ENCODE results near the gene NFIX. TPM values are rescaled to one million over a fixed set of nuclear protein-coding genes. Genes with fewer than 3 reads are reported as not detected.

NFIX gene
- total RNA-seq, 1 donor from 2014 or later: 146 TPM

GRCh38 chr19:13052447-13053175 lies 57.3 kb downstream of the NFIX start:
- intact Hi-C loops (cut with DNase I): no loop called here
- H3K4me3 ChIP-seq: peak overlapping the region; percentile 30
- H3K27me3 ChIP-seq (ENCODE audit: low read depth): no peaks in the 10 kb centered on the region
- peaks cover 82% of the 10 kb centered on the region for H3K4me1 ChIP-seq
- peak overlapping the region; percentile 92 for H3K27ac ChIP-seq
- H3K9me3 ChIP-seq: no peaks in the 10 kb centered on the region
- ATAC-seq: no peak
- H3K36me3 ChIP-seq: no peaks in the 10 kb centered on the region
- no peak for TF ChIP-seq CTCF (IDR thresholded peaks at IDR 0.05)
- DNase-seq: peak; percentile 34

GRCh38 chr19:13053238-13053637 lies 58.0 kb downstream of the NFIX start:
- no peak for TF ChIP-seq CTCF (IDR thresholded peaks at IDR 0.05)
- intact Hi-C loops (cut with DNase I): no loop called here
- no peaks in the 10 kb centered on the region for H3K9me3 ChIP-seq
- ATAC-seq: no peak
- no peaks in the 10 kb centered on the region for H3K36me3 ChIP-seq
- H3K27ac ChIP-seq: peak overlapping the region; percentile 92
- no peak for DNase-seq
- H3K4me3 ChIP-seq: no peak overlapping the region
- H3K27me3 ChIP-seq (ENCODE audit: low read depth): no peaks in the 10 kb centered on the region
- H3K4me1 ChIP-seq: peaks cover 83% of the 10 kb centered on the region

GRCh38 chr19:13053761-13054625 lies 58.7 kb downstream of the NFIX start:
- H3K4me3 ChIP-seq: no peak overlapping the region

GRCh38 chr19:13054626-13055212 lies 59.4 kb downstream of the NFIX start:
- H3K4me1 ChIP-seq: peaks cover 96% of the 10 kb centered on the region
- no peaks in the 10 kb centered on the region for H3K9me3 ChIP-seq
- no peak for TF ChIP-seq CTCF (IDR thresholded peaks at IDR 0.05)
- H3K4me3 ChIP-seq: no peak overlapping the region
- no peaks in the 10 kb centered on the region for H3K36me3 ChIP-seq
- H3K27me3 ChIP-seq (ENCODE audit: low read depth): no peaks in the 10 kb centered on the region
- peak overlapping the region; percentile 92 for H3K27ac ChIP-seq
- DNase-seq: no peak
- no peak for ATAC-seq
- intact Hi-C loops (cut with DNase I): no loop called here

More at GRCh38 chr19:13053761-13054625, 58.7 kb downstream of the NFIX start:
- Histone ChIP-seq H3K27me3 (ENCODE audit: low read depth) (no peaks in the 10 kb centered on the region), H3K4me1 (peaks cover 89% of the 10 kb centered on the region), H3K9me3 (no peaks in the 10 kb centered on the region), H3K27ac (peak overlapping the region; percentile 92), H3K36me3 (no peaks in the 10 kb centered on the region)
- ATAC-seq (peak; percentile 30 to 40), DNase-seq (peak; percentile 90)
- intact Hi-C loops (cut with DNase I): no loop called here
- TF ChIP-seq CTCF (IDR thresholded peaks at IDR 0.05): no peak

- H3K4me1 ChIP-seq: peaks cover 99% of the 10 kb centered on the region
- peak overlapping the region; percentile 11 for H3K4me3 ChIP-seq
- no peaks in the 10 kb centered on the region for H3K9me3 ChIP-seq
- TF ChIP-seq CTCF (IDR thresholded peaks at IDR 0.05): no peak
- H3K27ac ChIP-seq: peak overlapping the region; percentile 92
- peak; percentile 73 for DNase-seq
- intact Hi-C loops (cut with DNase I): no loop called here
- peak; percentile 61 to 64 for ATAC-seq
- no peaks in the 10 kb centered on the region for H3K27me3 ChIP-seq (ENCODE audit: low read depth)
- H3K36me3 ChIP-seq: no peaks in the 10 kb centered on the region
Measured at GRCh38 chr19:13055213-13056051, 60.2 kb downstream of the NFIX start.
